H1 (cell line): ENCODE measurements around the gene OSBPL5. TPM values are rescaled to one million over a fixed set of nuclear protein-coding genes. Genes with fewer than 3 reads are reported as not detected.

Source experiments
- CTCF ChIA-PET: fragments of 300-600 bp; sonication (Branson Sonifier 250); formaldehyde crosslinking; loops from one replicate; lab custom pipeline; 2021; ENCODE audit not compliant: partially characterized antibody; lab: Charles Lee
- POLR2A ChIA-PET: fragments of 300-600 bp; sonication (Branson Sonifier 250); formaldehyde crosslinking; loops from one replicate; lab custom pipeline; 2021; ENCODE audit warnings: inconsistent platforms; ENCODE audit not compliant: partially characterized antibody; lab: Charles Lee
- DNase-seq, 2 experiments: peaks; one replicate each; pipeline versions ENCODE4 v3.0.0 to v3.0.0-alpha.2; 2010 to 2022; ENCODE audit warnings: low spot score in 2 of 2, low read depth in 1 of 2, mixed read lengths in 1 of 2
- FAIRE-seq: peaks from 2 replicates; lab custom pipeline; 2011; peaks lifted over from hg19 to GRCh38; lab: Jason Lieb, UNC
- H2AFZ ChIP-seq: 2 replicates; pipeline ENCODE4 v1.8.1; 2012; ENCODE audit warnings: low read length, inconsistent platforms
- H2AK5ac ChIP-seq: 2 replicates; pipeline ENCODE4 v1.6.1; 2013; ENCODE audit warnings: low read depth, low read length
- H2BK120ac ChIP-seq: replicated peaks from 2 replicates; pipeline ENCODE3; 2013; ENCODE audit warnings: low read depth, low read length, inconsistent platforms
- H2BK12ac ChIP-seq: 2 replicates; pipeline ENCODE4 v1.6.1; 2013; ENCODE audit warnings: low read depth, low read length
- H2BK15ac ChIP-seq: 2 replicates; pipeline ENCODE4 v1.6.1; 2013; ENCODE audit warnings: low read length
- H2BK20ac ChIP-seq: 2 replicates; pipeline ENCODE4 v1.6.1; 2013; ENCODE audit warnings: low read length
- H2BK5ac ChIP-seq: 2 replicates; pipeline ENCODE4 v1.6.1; 2013; ENCODE audit warnings: low read depth, low read length
- H3K14ac ChIP-seq: 2 replicates; pipeline ENCODE4 v1.6.1; 2013; ENCODE audit warnings: inconsistent platforms; ENCODE audit not compliant: insufficient read length
- H3K18ac ChIP-seq: 2 replicates; pipeline ENCODE4 v1.6.1; 2013; ENCODE audit warnings: low read length; ENCODE audit errors: extremely low read depth
- H3K23ac ChIP-seq: 2 replicates; pipeline ENCODE4 v1.6.1; 2013; ENCODE audit warnings: inconsistent platforms; ENCODE audit not compliant: insufficient read length
- H3K23me2 ChIP-seq: 2 replicates; pipeline ENCODE4 v1.6.1; 2013; ENCODE audit warnings: low read depth, low read length
- H3K27ac ChIP-seq: 2 replicates; pipeline ENCODE4 v1.6.1; 2011; ENCODE audit warnings: low read depth, low read length, inconsistent platforms
- H3K27me3 ChIP-seq, 4 experiments: replicated peaks in 1 of 4; 1 replicate in 1 of 4; 2 replicates in 3 of 4; pipeline versions ENCODE4 v1.6.1 to v1.8.1; 2011 to 2013; ENCODE audit warnings: low read length in 3 of 4, mild to moderate bottlenecking in 3 of 4, inconsistent platforms in 2 of 4, mixed read lengths in 2 of 4, moderate library complexity in 1 of 4; ENCODE audit not compliant: control insufficient read depth in 3 of 4, insufficient read depth in 3 of 4; ENCODE audit errors: extremely low read depth in 1 of 4
- H3K36me3 ChIP-seq, 4 experiments: 2 replicates each; pipeline versions ENCODE4 v1.6.1 to v1.8.1; 2011 to 2013; ENCODE audit warnings: mild to moderate bottlenecking in 4 of 4, low read length in 3 of 4, moderate library complexity in 2 of 4, control low read depth in 1 of 4, inconsistent platforms in 1 of 4; ENCODE audit not compliant: insufficient read depth in 4 of 4, control insufficient read depth in 2 of 4
- H3K4ac ChIP-seq: replicated peaks from 2 replicates; pipeline ENCODE3; 2013; ENCODE audit warnings: low read length, low read depth, mixed read lengths, inconsistent platforms; ENCODE audit not compliant: insufficient read length
- H3K4me1 ChIP-seq, 4 experiments: replicated peaks in 1 of 4; 1 replicate in 1 of 4; 2 replicates in 3 of 4; pipeline versions ENCODE4 v1.6.1 to v1.8.1; 2011 to 2013; ENCODE audit warnings: low read length in 3 of 4, inconsistent platforms in 2 of 4, mixed read lengths in 1 of 4; ENCODE audit not compliant: insufficient read depth in 4 of 4, control insufficient read depth in 3 of 4
- H3K4me2 ChIP-seq, 2 experiments: 2 replicates each; pipeline versions ENCODE4 v1.6.1 to v1.8.1; 2011 to 2013; ENCODE audit warnings: low read depth in 2 of 2, low read length in 2 of 2, control low read depth in 1 of 2, inconsistent platforms in 1 of 2, mild to moderate bottlenecking in 1 of 2; ENCODE audit not compliant: insufficient read depth in 1 of 2
- H3K4me3 ChIP-seq, 4 experiments: fragments of 200-600, 300-600 bp in 1 of 4; sonication (generic), shearing (Covaris generic), sonication (Bioruptor Twin) in 1 of 4; 2 replicates each; pipeline versions ENCODE4 v1.5.1 to v1.8.1; 2011 to 2016; ENCODE audit warnings: low read length in 4 of 4, low read depth in 3 of 4, control low read depth in 2 of 4, inconsistent platforms in 2 of 4, mild to moderate bottlenecking in 2 of 4, mixed read lengths in 1 of 4, moderate library complexity in 1 of 4; ENCODE audit not compliant: insufficient read depth in 2 of 4; ENCODE audit errors: extremely low read depth in 1 of 4
- H3K56ac ChIP-seq: replicated peaks from 2 replicates; pipeline ENCODE3; 2013; ENCODE audit warnings: low read depth, mild to moderate bottlenecking, mixed read lengths, low read length, inconsistent platforms; ENCODE audit not compliant: insufficient read length
- H3K79me1 ChIP-seq: 2 replicates; pipeline ENCODE4 v1.6.1; 2013; ENCODE audit warnings: low read depth, low read length, control low read depth
- H3K79me2 ChIP-seq, 2 experiments: 2 replicates each; pipeline versions ENCODE4 v1.6.1 to v1.8.1; 2012 to 2013; ENCODE audit warnings: low read length in 2 of 2, mild to moderate bottlenecking in 2 of 2, inconsistent platforms in 1 of 2; ENCODE audit not compliant: insufficient read depth in 2 of 2, control insufficient read depth in 1 of 2
- H3K9ac ChIP-seq, 4 experiments: replicated peaks in 1 of 4; 1 replicate in 1 of 4; 2 replicates in 3 of 4; pipeline versions ENCODE4 v1.6.1 to v1.8.1; 2011 to 2013; ENCODE audit warnings: low read depth in 3 of 4, low read length in 3 of 4, control low read depth in 2 of 4, mild to moderate bottlenecking in 2 of 4, moderate library complexity in 2 of 4, inconsistent platforms in 1 of 4; ENCODE audit errors: extremely low read depth in 1 of 4
- H3K9me3 ChIP-seq, 2 experiments: 2 replicates each; pipeline versions ENCODE4 v1.6.1 to v1.8.1; 2012 to 2013; ENCODE audit warnings: mild to moderate bottlenecking in 2 of 2, moderate library complexity in 2 of 2, control low read depth in 1 of 2, inconsistent platforms in 1 of 2, low read depth in 1 of 2, low read length in 1 of 2, mixed read lengths in 1 of 2; ENCODE audit not compliant: insufficient read depth in 2 of 2
- H4K20me1 ChIP-seq, 2 experiments: replicated peaks in 1 of 2; 2 replicates each; pipeline versions ENCODE3 to v1.8.1; 2011 to 2013; ENCODE audit warnings: inconsistent platforms in 2 of 2, low read length in 2 of 2, mild to moderate bottlenecking in 1 of 2; ENCODE audit not compliant: insufficient read depth in 2 of 2, control insufficient read depth in 1 of 2
- H4K5ac ChIP-seq: 2 replicates; pipeline ENCODE4 v1.6.1; 2013; ENCODE audit warnings: low read length, low read depth, mixed read lengths, inconsistent platforms; ENCODE audit not compliant: insufficient read length
- H4K8ac ChIP-seq: 2 replicates; pipeline ENCODE4 v1.8.0; 2013; ENCODE audit warnings: mild to moderate bottlenecking, moderate library complexity, low read length, inconsistent platforms; ENCODE audit not compliant: insufficient read depth; ENCODE audit errors: extremely low read depth
- H4K91ac ChIP-seq: replicated peaks from 2 replicates; pipeline ENCODE3; 2013; ENCODE audit warnings: low read length, mixed read lengths, inconsistent platforms; ENCODE audit not compliant: insufficient read length
- BCL11A ChIP-seq, 2 experiments: IDR thresholded peaks; one replicate each; pipeline ENCODE4 v1.6.1; 2011; ENCODE audit warnings: low read depth in 2 of 2, low read length in 2 of 2, mild to moderate bottlenecking in 2 of 2
- KDM4A ChIP-seq: IDR thresholded peaks from one replicate; pipeline ENCODE4 v1.7.1; 2012; ENCODE audit warnings: low read depth, mild to moderate bottlenecking, moderate library complexity, low read length, inconsistent platforms; ENCODE audit not compliant: severe bottlenecking
- POLR2AphosphoS5 ChIP-seq: IDR thresholded peaks from 2 replicates; pipeline ENCODE4 v1.6.1; 2011; ENCODE audit warnings: low read depth, low read length
- RFX5 ChIP-seq: IDR thresholded peaks from 2 replicates; pipeline ENCODE4 v1.6.1; 2011; ENCODE audit warnings: low read depth, low read length, improper control_type of control experiment, borderline replicate concordance
- SAP30 ChIP-seq: fragments of 300-600 bp; sonication (generic); IDR thresholded peaks from 2 replicates; pipeline ENCODE4 v1.7.1; 2012; ENCODE audit warnings: low read length, moderate library complexity, mild to moderate bottlenecking, inconsistent platforms; ENCODE audit not compliant: insufficient read depth, insufficient replicate concordance
- SUZ12 ChIP-seq: fragments of 200-600 bp; sonication (generic); IDR thresholded peaks from 2 replicates; pipeline ENCODE4 v1.6.1; 2012; ENCODE audit warnings: mild to moderate bottlenecking, inconsistent platforms, low read length, moderate library complexity, mixed read lengths
- TBP ChIP-seq: IDR thresholded peaks from 2 replicates; pipeline ENCODE4 v1.6.1; 2011; ENCODE audit warnings: low read depth, low read length, improper control_type of control experiment
- WGBS, 2 experiments: shearing (Covaris generic) in 1 of 2; methylation state at CpG; one replicate each; pipeline versions ENCODE4 v1.1.6 to v1.1.7; 2013 to 2015; ENCODE audit warnings: low lambda C conversion rate in 2 of 2, mixed read lengths in 2 of 2, inconsistent platforms in 1 of 2, low coverage in 1 of 2, missing lambda C conversion rate in 1 of 2; ENCODE audit not compliant: insufficient replicate concordance in 2 of 2, insufficient coverage in 1 of 2, insufficient read length in 1 of 2; ENCODE audit errors: extremely low coverage in 1 of 2, missing lambda C conversion rate in 1 of 2; 5-methylcytosine and 5-hydroxymethylcytosine counted together
- polyA plus RNA-seq, 7 experiments: library from polyadenylated mRNA; depleted of rRNA in 3 of 7; stranded (reverse) in 5 of 7; unstranded in 2 of 7; fragments of >200 nt in 5 of 7; fragments of 200-250 nt in 2 of 7; gene quantifications; 1 replicate in 5 of 7; 2 replicates in 1 of 7; 4 replicates in 1 of 7; pipeline versions ENCODE4 v1.2.1 to v1.2.3, GENCODE V29; 2011 to 2013; ENCODE audit warnings: missing spikeins in 2 of 7, mixed read lengths in 2 of 7
- total RNA-seq: library from RNA; stranded (reverse); fragmentation: NEBNext Ultra II Directional; extraction: Animal tissue kit (Norgen Biotek cat#: 25700); gene quantifications from 2 replicates; pipeline ENCODE4 v1.2.1, GENCODE V29; 2021

OSBPL5 gene
- total and polyA plus RNA-seq, 2 of the 8 experiments (the other 6 are each of a cell fraction or from before 2014, with no cell fraction given), result 3.4 to 9.9 TPM

- no peaks in the 10 kb centered on the region for H3K9me3 ChIP-seq
- H2BK20ac ChIP-seq, result no peak overlapping the region
- H3K9ac ChIP-seq, result no peak overlapping the region
- H4K5ac ChIP-seq, result no peak overlapping the region
- no peak overlapping the region for H2BK15ac ChIP-seq
- CTCF ChIA-PET, result interaction anchor here (0.7 to 1.8 kb wide), 5 partner anchors 12 to 36 kb away, joined by 3 to 13 read pairs (median 4); no protein-coding TSS in a partner anchor
- H2BK120ac ChIP-seq, result no peak overlapping the region
- no peak overlapping the region for H4K91ac ChIP-seq
- POLR2A ChIA-PET, result interaction anchor here (1.3 to 1.7 kb wide), 2 partner anchors 15 to 23 kb away, joined by 3 to 6 read pairs; partner anchors contain the start of gene CARS1
- FAIRE-seq (no peak), DNase-seq (no peak)
- H3K56ac ChIP-seq, result no peak overlapping the region
- no peak overlapping the region for H2AFZ ChIP-seq
- no peak overlapping the region for H2AK5ac ChIP-seq
- H3K4me2 ChIP-seq, result no peak overlapping the region
- no peak overlapping the region for H3K4ac ChIP-seq
- H3K23ac ChIP-seq, result no peak overlapping the region
- no peaks in the 10 kb centered on the region for H3K23me2 ChIP-seq
- no peaks in the 10 kb centered on the region for H3K36me3 ChIP-seq
- TF ChIP-seq TBP (no peak), KDM4A (no peak), SUZ12 (no peak), POLR2AphosphoS5 (no peak), BCL11A (IDR thresholded peaks at IDR 0.05; ENCODE audit: low read depth in 2 of 2, low read length in 2 of 2) (no peak), SAP30 (no peak), RFX5 (no peak)
- H3K18ac ChIP-seq, result no peak overlapping the region
- H3K4me3 ChIP-seq, result no peak overlapping the region
- no peak overlapping the region for H2BK12ac ChIP-seq
- H3K79me2 ChIP-seq, result no peaks in the 10 kb centered on the region
- no peaks in the 10 kb centered on the region for H4K20me1 ChIP-seq
- H2BK5ac ChIP-seq, result no peak overlapping the region
- H3K14ac ChIP-seq, result no peak overlapping the region
- H3K27me3 ChIP-seq, result no peaks in the 10 kb centered on the region
- H4K8ac ChIP-seq, result no peak overlapping the region
- 89% methylated on average over 3 of the region's 3 CpGs; no CpG with 5 or more reads in 1 of the 2 experiments for WGBS, 2 experiments
- no peaks in the 10 kb centered on the region for H3K4me1 ChIP-seq
- H3K79me1 ChIP-seq, result no peaks in the 10 kb centered on the region
- no peak overlapping the region for H3K27ac ChIP-seq
These were observed 92.1 kb downstream of the OSBPL5 start for GRCh38 chr11:3073029-3073435.
